ENCODE measurements around the gene GMPR2.

Gene GMPR2

GRCh38 chr14:24232645-24233537 is at the start of gene GMPR2:
TSS of gene GMPR2 (plus strand) at chr14:24232929. CDS start at chr14:24233254, 325 bp downstream.
- in situ Hi-C loops (cut with HindIII; ENCODE audit: low pct_ligation_motif_present, low pct_unique_long_range_greater_than_20kb, low sequenced_read_pairs) = no loop called here
- DNase-seq = no peak

GRCh38 chr14:24183014-24183481 is 49.7 kb upstream of the GMPR2 start:
- no peak for DNase-seq
- in situ Hi-C loops (cut with HindIII; ENCODE audit: low pct_ligation_motif_present, low pct_unique_long_range_greater_than_20kb, low sequenced_read_pairs) = no loop called here

DNA sequence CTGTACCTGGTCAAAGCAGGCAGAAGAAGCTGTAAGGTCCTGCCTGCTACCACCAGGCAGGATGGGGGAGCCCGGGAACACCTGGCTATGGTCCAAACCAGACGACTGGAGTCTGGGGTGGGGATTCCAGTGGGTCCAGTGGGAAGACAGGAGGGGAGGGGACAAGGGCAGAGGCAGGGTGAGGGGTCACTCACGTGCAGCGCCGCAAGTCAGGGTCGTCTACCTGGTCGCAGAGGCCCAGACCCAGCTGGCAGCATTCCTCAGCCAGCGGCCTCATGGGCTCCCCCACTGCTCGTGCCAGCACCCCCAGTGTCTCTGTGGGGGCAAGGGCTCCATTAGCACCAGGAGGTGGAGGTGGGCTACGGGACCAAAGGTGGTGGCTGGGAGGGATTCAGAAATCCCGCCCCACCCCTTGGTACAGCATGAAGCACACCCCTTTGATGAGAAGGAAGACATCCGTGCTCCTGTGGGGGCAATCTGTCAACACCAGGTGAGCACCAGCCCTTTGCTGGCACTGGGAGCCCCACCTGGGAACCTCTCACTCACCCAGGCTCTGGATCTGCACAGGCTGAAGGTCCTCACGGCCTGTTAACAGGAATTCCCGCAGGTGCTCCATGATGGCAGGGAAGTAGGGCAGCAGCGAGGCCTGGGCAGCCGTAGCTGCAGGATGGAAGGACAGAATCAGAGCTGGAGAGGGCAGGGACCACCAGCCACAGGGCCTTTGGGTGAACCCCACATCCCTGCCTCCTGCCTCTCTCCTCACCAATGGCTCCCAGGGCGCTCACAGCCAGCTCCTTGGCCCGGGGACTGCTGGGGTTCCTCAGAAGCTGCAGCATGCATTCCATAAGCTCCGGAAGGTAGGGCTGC is 48.4 kb upstream of the GMPR2 start:
- in situ Hi-C loops (cut with HindIII; ENCODE audit: low pct_ligation_motif_present, low pct_unique_long_range_greater_than_20kb, low sequenced_read_pairs) = no loop called here
- no peak for DNase-seq

DNA sequence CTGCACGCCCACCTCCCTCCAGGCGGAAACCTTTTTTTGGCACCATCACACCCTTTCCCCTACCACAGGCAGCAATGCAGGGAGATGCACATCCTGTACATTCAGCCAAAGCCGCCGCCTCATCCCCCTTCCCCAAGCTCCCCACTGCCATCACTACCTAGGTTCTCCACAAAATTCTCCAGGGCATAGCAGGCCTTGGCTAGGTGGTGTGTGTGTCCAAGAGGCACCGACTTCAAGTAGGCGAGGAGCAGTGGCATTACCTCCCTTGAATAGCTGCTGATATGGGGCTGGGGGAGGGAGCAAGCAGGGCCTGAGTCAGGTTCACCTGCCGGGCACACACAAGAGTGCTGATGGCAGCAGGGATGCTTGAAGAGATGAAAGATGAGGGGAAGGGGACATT is 47.7 kb upstream of the GMPR2 start:
- in situ Hi-C loops (cut with HindIII; ENCODE audit: low pct_ligation_motif_present, low pct_unique_long_range_greater_than_20kb, low sequenced_read_pairs) = no loop called here
- no peak for DNase-seq

GRCh38 chr14:24185741-24186140 is 47.0 kb upstream of the GMPR2 start:
- no peak for DNase-seq
- in situ Hi-C loops (cut with HindIII; ENCODE audit: low pct_ligation_motif_present, low pct_unique_long_range_greater_than_20kb, low sequenced_read_pairs) = no loop called here

DNA sequence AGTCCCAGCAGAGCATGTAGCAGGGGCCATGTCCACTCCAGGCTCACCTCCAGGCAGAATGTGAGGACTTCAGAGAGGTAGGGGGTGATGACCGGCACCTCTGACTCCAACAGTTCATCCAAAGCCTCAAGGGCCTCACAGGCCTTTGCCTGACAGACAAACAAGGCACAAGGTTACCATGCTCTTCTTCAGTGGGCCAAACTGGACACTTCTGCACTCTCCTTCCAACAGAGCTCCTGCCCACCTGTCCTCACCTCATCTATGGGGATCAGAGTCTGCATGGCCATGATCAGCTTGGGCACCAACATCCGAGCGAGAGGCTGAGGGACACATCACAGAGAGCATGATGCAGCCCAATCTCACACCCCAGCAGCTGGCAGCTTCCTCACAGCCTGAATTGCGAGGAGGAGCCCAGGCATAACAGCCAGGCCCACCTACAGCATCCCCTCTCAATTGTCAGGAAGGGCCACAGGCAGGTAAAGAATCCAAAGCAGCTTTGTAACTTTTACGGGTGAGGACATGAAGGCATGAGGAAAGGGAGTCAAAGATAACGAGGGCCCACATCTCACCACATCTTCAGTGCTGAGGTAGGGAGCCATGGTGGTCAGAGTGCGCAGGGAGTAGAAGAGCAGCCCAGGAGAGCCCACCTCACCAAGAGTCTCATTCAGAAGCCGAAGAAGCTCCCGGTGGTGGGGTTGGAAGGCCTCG is 45.7 kb upstream of the GMPR2 start:
- DNase-seq = no peak
- in situ Hi-C loops (cut with HindIII; ENCODE audit: low pct_ligation_motif_present, low pct_unique_long_range_greater_than_20kb, low sequenced_read_pairs) = no loop called here

GRCh38 chr14:24187539-24187915 is 45.2 kb upstream of the GMPR2 start:
- in situ Hi-C loops (cut with HindIII; ENCODE audit: low pct_ligation_motif_present, low pct_unique_long_range_greater_than_20kb, low sequenced_read_pairs) = no loop called here
- no peak for DNase-seq

GRCh38 chr14:24188251-24189058 is 44.3 kb upstream of the GMPR2 start, which contains the start of gene IPO4:
TSS of gene IPO4 (minus strand) at chr14:24188816. CDS start at chr14:24188787, 29 bp downstream.
- in situ Hi-C loops (cut with HindIII; ENCODE audit: low pct_ligation_motif_present, low pct_unique_long_range_greater_than_20kb, low sequenced_read_pairs) = no loop called here

DNA sequence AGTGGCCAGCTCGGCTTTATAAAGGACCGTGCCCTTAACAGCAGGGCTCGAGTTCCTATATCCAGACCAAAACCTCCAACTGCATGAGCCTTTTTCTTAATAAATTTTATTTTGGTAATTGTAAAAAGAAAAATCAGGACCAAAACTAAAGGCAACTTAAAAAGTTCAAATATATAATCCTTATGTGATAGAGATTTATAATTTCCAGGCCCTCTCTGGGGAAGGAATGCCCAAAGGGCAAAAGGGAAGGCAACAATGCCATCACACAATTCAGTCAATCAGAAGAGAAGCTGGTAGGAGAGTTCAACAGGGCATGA is 43.7 kb upstream of the GMPR2 start:
- no peak for DNase-seq
- in situ Hi-C loops (cut with HindIII; ENCODE audit: low pct_ligation_motif_present, low pct_unique_long_range_greater_than_20kb, low sequenced_read_pairs) = no loop called here

More at GRCh38 chr14:24188251-24189058, 44.3 kb upstream of the GMPR2 start, which contains the start of gene IPO4:
- DNase-seq = peak; percentile 97

DNA sequence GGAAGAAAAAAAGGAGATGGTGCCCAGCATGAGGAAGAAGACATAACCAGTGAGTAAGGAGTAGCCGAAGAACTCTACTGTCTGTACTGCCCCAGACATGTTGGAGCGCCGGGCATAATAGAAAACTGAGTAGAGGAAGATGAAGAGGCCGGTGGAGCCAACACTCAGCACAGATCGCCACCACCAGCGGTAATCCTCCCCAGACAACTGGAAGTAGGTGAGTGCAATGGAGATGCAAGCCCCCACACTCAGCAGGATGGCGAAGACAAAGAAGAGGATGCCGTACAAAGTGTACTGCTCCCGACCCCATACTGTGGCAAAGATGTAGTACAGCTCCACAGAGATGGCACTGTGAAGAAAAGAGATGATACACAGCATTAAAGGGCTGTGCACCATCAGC is 43.3 kb upstream of the GMPR2 start:
- in situ Hi-C loops (cut with HindIII; ENCODE audit: low pct_ligation_motif_present, low pct_unique_long_range_greater_than_20kb, low sequenced_read_pairs) = no loop called here

GRCh38 chr14:24190416-24190815 is 42.3 kb upstream of the GMPR2 start:
- in situ Hi-C loops (cut with HindIII; ENCODE audit: low pct_ligation_motif_present, low pct_unique_long_range_greater_than_20kb, low sequenced_read_pairs) = no loop called here
- DNase-seq = no peak

More for the DNA sequence above, 43.3 kb upstream of the GMPR2 start:
- no peak for DNase-seq

DNA sequence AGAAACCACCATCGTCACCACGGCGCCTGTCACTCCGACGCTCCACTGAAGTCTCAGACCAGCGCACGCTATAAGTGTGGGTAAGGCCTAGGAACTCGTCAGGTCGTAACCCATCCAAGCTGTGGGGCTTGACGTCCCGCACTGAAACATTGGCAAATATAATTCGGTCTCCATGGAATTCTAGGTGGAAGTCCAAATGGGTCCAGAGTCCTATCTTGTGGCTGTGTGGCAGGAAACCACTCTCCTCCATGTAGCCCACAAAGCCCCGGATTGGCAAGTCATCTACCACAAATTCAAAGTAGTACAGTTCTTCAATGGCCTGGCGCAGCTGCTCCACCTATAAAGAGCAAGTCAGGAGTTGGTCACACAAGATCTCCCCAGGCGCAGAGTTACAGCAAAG is 39.8 kb upstream of the GMPR2 start:
- in situ Hi-C loops (cut with HindIII; ENCODE audit: low pct_ligation_motif_present, low pct_unique_long_range_greater_than_20kb, low sequenced_read_pairs) = no loop called here
- no peak for DNase-seq

GRCh38 chr14:24194186-24194872 is 38.4 kb upstream of the GMPR2 start:
- in situ Hi-C loops (cut with HindIII; ENCODE audit: low pct_ligation_motif_present, low pct_unique_long_range_greater_than_20kb, low sequenced_read_pairs) = no loop called here

DNA sequence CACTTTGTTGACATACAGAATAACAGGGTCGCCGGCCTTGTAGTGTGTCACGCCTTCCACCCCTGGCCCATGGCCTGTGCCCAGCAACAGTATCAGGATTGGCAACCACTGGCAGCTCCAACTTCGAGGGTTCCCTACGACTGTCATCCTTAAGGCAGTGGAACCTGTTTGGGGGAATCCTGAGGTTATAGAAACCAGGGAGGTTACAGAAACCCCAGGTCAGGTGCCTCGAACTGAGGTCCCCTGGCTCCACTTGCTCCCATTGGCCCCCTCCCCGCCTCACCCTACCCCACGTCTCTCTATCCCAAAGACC is 37.9 kb upstream of the GMPR2 start:
- DNase-seq = no peak

More at GRCh38 chr14:24194186-24194872, 38.4 kb upstream of the GMPR2 start:
- no peak for DNase-seq

DNA sequence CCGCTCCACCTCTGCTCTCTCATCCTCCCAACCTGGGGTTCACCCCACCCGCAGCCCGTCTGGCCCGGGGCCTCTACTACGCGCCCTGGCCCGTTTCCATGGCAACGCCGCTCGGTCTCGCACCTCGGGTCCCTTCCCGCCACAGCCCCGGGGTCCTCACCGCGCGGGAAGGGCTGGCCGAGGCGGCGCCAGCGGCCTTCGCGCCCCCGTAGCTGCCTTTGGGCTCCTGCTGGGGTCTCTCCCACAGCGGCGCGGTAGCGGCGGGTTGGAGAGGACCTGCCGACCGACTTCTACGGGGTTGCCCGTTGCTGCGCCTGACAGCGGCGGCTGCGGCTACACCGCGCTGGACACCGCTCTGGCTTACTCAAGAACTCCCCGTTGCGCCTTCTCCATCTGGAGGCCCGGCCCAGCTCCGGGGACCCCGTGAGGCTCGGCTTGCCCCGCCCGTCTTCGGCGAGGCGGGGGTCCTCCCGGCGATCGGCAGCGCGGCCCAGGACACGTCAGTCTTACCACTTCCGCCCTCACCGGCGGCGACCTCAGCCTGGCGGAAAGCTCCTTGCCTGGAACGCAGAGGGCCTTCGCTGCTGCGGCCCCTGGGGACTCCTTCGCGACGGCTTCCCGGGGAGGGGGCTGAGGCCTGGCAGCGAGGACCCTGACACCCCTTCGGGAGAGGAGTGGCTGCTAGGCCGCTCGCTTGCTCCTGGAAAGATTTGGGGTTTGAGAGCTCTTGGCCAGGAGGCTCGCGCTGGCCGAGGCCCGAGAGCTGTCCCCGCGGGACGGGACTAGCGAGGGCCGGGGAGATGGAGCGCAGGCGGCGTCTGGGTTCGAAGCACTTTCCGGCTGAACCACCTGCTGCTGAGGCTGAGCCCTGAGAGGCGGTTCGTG is 37.3 kb upstream of the GMPR2 start, which contains the start of gene TM9SF1:
Gene TM9SF1 (minus strand): TSS at position 256 of the 885 bp plus-strand sequence. CDS start 422 bp downstream, outside the sequence.
- DNase-seq = peak; percentile 75
- in situ Hi-C loops (cut with HindIII; ENCODE audit: low pct_ligation_motif_present, low pct_unique_long_range_greater_than_20kb, low sequenced_read_pairs) = no loop called here

More for the DNA sequence above, 37.9 kb upstream of the GMPR2 start:
- in situ Hi-C loops (cut with HindIII; ENCODE audit: low pct_ligation_motif_present, low pct_unique_long_range_greater_than_20kb, low sequenced_read_pairs) = no loop called here
